ENCODE results near the gene ITLN1. TPM values are rescaled to one million over a fixed set of nuclear protein-coding genes. Genes with fewer than 3 reads are reported as not detected.

ITLN1 gene
- total and polyA plus RNA-seq, 12 donors: 0.54 to 102 (median 2.9) TPM; not detected in 2

DNA sequence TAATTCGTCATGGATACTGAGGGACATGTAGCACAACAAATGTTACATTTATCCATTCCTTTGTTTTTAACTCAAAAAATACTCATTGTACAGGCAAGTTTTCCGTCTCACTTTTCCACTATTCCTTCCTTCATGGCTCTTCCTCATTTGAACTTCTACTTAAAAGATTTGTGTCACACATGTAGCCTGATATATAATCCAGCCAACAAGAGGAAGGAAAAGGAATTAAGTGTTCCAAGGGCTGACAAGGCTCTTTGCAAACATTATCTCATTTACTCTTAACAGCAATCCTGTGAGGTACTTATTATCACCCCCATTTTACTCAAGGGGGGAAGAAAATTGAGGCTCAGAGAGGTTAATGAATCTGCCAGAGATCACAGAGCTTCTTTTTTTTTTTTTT is 45.2 kb downstream of the ITLN1 start:
- no peak for TF ChIP-seq CTCF (IDR thresholded peaks at IDR 0.05)
- no peak for ATAC-seq
- no peak for DNase-seq
- Histone ChIP-seq H3K9me3 (no peaks in the 10 kb centered on the region), H3K27ac (no peak overlapping the region), H3K4me1 (peaks cover 0 to 49% (median 3%) of the 10 kb centered on the region in 9 donors), H3K36me3 (no peaks in the 10 kb centered on the region), H3K27me3 (peaks cover 0 to 18% (median 2%) of the 10 kb centered on the region in 7 donors), H3K4me3 (no peak overlapping the region)
- WGBS, 2 donors: 80 to 90% methylated on average over 2 of the region's 2 CpGs
- intact Hi-C loops (cut with DNase I): loop anchor here in 9 of 10 donors (5.0 to 10.0 kb wide), 7 partner anchors 113 to 255 kb away; partner anchors contain the start of genes ITLN2 (in 7 of the 9) and KLHDC9 (in 3 of the 9)

DNA sequence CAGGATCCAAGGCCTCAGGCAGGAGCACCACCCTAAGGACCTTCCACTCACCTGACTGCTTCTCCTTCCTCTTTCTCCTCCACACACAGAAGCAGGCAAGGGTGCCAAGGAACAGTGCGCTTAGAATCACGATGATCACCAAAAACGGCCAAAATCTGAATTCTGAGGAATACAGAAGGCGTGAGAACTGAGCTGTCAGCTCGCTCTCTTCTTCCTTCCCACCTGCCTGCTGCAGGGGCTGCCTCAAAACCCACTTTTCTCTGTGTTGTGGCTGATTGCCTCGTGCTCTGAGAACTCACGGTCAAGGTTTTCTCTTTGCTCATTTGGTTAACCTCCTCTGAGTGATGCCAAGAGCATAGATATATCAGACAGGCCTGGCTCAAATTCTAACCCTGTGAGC is 46.1 kb downstream of the ITLN1 start:
- Histone ChIP-seq H3K27me3 (peaks cover 0 to 9% (median 0%) of the 10 kb centered on the region in 7 donors), H3K4me3 (no peak overlapping the region), H3K9me3 (no peaks in the 10 kb centered on the region), H3K27ac (peak overlapping the region in 1 of 10 donors; percentile 73), H3K36me3 (no peaks in the 10 kb centered on the region), H3K4me1 (peaks cover 0 to 44% (median 3%) of the 10 kb centered on the region in 9 donors)
- intact Hi-C loops (cut with DNase I): loop anchor here in 8 of 10 donors (5.0 to 10.0 kb wide), 7 partner anchors 113 to 256 kb away; partner anchors contain the start of genes ITLN2 (in 6 of the 8) and KLHDC9 (in 3 of the 8)
- 81 to 88% methylated on average over 7 of the region's 7 CpGs for WGBS, 2 donors
- TF ChIP-seq CTCF (IDR thresholded peaks at IDR 0.05): no peak
- DNase-seq (no peak), ATAC-seq (no peak)

- WGBS, 2 donors: 57 to 72% methylated on average over 9 of the region's 9 CpGs
- peak in 7 of 8 donors; percentile 58 to 70 (median 64) for ATAC-seq
These were observed 47.3 kb downstream of the ITLN1 start for GRCh38 chr1:160837558-160838205.

More at GRCh38 chr1:160837558-160838205, 47.3 kb downstream of the ITLN1 start:
- peak in 1 of 2 donors; percentile 40 for DNase-seq
- Histone ChIP-seq H3K27ac (peak overlapping the region in 2 of 10 donors; percentile 37 to 73), H3K4me3 (no peak overlapping the region), H3K36me3 (no peaks in the 10 kb centered on the region), H3K27me3 (peaks cover 0 to 14% (median 0%) of the 10 kb centered on the region in 7 donors), H3K4me1 (peaks cover 0 to 44% (median 3%) of the 10 kb centered on the region in 9 donors), H3K9me3 (no peaks in the 10 kb centered on the region)
- intact Hi-C loops (cut with DNase I): loop anchor here in 9 of 10 donors (2.0 to 10.0 kb wide), 8 partner anchors 113 to 257 kb away; partner anchors contain the start of genes ITLN2 (in 6 of the 9) and KLHDC9 (in 3 of the 9)
- peak in 3 of 9 donors; percentile 11 to 33 (median 13) for TF ChIP-seq CTCF (IDR thresholded peaks at IDR 0.05)

Data from heart right ventricle (tissue), 16 donors.